HG03460 (cell line): ENCODE results near the gene VIM.

Source experiments
- ATAC-seq: cut with Tn5 transposase; IDR thresholded peaks from one replicate; pipeline ENCODE4 v1.9.1; 2021; ENCODE audit not compliant: unreplicated experiment

The VIM gene

GRCh38 chr10:17228091-17229015, at the start of gene VIM:
Gene VIM (plus strand): TSS chr10:17228241. CDS start chr10:17229423, 1,182 bp downstream.
- peak; percentile 27 for ATAC-seq

- ATAC-seq, result no peak
These were observed 49.0 kb upstream of the VIM start for GRCh38 chr10:17179002-17179401.

GRCh38 chr10:17181110-17181509, 46.9 kb upstream of the VIM start:
- no peak for ATAC-seq

GRCh38 chr10:17181751-17182150, 46.3 kb upstream of the VIM start:
- no peak for ATAC-seq

- no peak for ATAC-seq
These were observed 44.9 kb upstream of the VIM start for GRCh38 chr10:17183110-17183509.

GRCh38 chr10:17185873-17186272, 42.2 kb upstream of the VIM start:
- ATAC-seq, result no peak

GRCh38 chr10:17188644-17189172, 39.3 kb upstream of the VIM start:
- no peak for ATAC-seq

GRCh38 chr10:17190602-17191001, 37.4 kb upstream of the VIM start:
- no peak for ATAC-seq

- ATAC-seq, result no peak
These were observed 33.0 kb upstream of the VIM start for GRCh38 chr10:17195083-17195482.

GRCh38 chr10:17196045-17196444, 32.0 kb upstream of the VIM start:
- ATAC-seq, result no peak

- ATAC-seq, result no peak
These were observed 31.5 kb upstream of the VIM start for GRCh38 chr10:17196573-17196972.

GRCh38 chr10:17199351-17199804, 28.7 kb upstream of the VIM start:
- no peak for ATAC-seq

GRCh38 chr10:17200001-17200911, 27.8 kb upstream of the VIM start:
- ATAC-seq, result no peak

- ATAC-seq, result peak; percentile 89
These were observed 26.9 kb upstream of the VIM start, which contains the start of gene TRDMT1 for GRCh38 chr10:17200912-17201793. Gene TRDMT1 (minus strand): TSS chr10:17201672. CDS start chr10:17201634, 38 bp downstream.

- no peak for ATAC-seq
These were observed 26.3 kb upstream of the VIM start for GRCh38 chr10:17201794-17202116.

- no peak for ATAC-seq
These were observed 25.5 kb upstream of the VIM start for GRCh38 chr10:17202506-17202905.

- no peak for ATAC-seq
These were observed 25.0 kb upstream of the VIM start for GRCh38 chr10:17202999-17203398.

- ATAC-seq, result no peak
These were observed 24.6 kb upstream of the VIM start for GRCh38 chr10:17203416-17203815.

GRCh38 chr10:17206210-17206709, 21.8 kb upstream of the VIM start:
- ATAC-seq, result peak; percentile 58

GRCh38 chr10:17208476-17208875, 19.6 kb upstream of the VIM start:
- no peak for ATAC-seq
